PC-3 (cell line): Measurements from ENCODE around the gene GFRA1.

Experiments
- EZH2 ChIP-seq: fragments of 300-600 bp; sonication (generic); IDR thresholded peaks from one replicate; pipeline ENCODE4 v1.6.1; 2017; ENCODE audit warnings: antibody characterized with exemption, mild to moderate bottlenecking, low read length; ENCODE audit not compliant: unreplicated experiment
- TF ChIP-seq, protein P1 (sequence below): fragments of 300-600 bp; sonication (generic); conservative IDR thresholded peaks from 2 replicates; pipeline ENCODE4 v1.5.1; 2017; ENCODE audit warnings: antibody characterized with exemption, low read depth, mild to moderate bottlenecking, low read length

DNA sequence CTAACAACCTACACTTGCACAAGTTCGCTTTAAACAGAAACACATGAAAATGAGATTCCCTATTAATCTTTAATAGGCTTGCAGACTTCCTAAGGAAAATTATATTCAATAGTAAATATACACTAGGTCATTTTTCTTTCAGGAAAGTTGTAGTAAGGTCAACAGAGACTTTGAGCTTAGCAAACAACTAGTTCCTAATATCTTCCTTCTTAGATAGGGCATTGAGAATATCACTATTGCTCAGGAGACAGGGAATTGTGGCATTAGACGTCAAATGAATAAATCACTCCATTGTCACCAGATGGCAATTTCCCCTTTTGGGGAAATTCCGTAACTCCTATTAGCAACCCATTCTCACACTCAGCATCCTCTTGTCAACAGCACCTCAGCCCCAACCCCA is 164.9 kb downstream of the GFRA1 start:
- no peak for TF ChIP-seq EZH2
- TF ChIP-seq, protein P1, sequence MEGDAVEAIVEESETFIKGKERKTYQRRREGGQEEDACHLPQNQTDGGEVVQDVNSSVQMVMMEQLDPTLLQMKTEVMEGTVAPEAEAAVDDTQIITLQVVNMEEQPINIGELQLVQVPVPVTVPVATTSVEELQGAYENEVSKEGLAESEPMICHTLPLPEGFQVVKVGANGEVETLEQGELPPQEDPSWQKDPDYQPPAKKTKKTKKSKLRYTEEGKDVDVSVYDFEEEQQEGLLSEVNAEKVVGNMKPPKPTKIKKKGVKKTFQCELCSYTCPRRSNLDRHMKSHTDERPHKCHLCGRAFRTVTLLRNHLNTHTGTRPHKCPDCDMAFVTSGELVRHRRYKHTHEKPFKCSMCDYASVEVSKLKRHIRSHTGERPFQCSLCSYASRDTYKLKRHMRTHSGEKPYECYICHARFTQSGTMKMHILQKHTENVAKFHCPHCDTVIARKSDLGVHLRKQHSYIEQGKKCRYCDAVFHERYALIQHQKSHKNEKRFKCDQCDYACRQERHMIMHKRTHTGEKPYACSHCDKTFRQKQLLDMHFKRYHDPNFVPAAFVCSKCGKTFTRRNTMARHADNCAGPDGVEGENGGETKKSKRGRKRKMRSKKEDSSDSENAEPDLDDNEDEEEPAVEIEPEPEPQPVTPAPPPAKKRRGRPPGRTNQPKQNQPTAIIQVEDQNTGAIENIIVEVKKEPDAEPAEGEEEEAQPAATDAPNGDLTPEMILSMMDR: no peak
